ENCODE results near the gene PCGF3. TPM values are rescaled to one million over a fixed set of nuclear protein-coding genes. Genes with fewer than 3 reads are reported as not detected.
A peak's percentile ranks its signal among the peaks of the same experiment; 100 is the strongest.
"Not testable (repeated sequence)": the region's sequence is repeated elsewhere in the genome, so short reads cannot be mapped to it uniquely, and the experiment has no call there.

PCGF3 gene
- total RNA-seq, 4 donors from 2014 or later: 54.8 to 123 (median 90.5) TPM

DNA sequence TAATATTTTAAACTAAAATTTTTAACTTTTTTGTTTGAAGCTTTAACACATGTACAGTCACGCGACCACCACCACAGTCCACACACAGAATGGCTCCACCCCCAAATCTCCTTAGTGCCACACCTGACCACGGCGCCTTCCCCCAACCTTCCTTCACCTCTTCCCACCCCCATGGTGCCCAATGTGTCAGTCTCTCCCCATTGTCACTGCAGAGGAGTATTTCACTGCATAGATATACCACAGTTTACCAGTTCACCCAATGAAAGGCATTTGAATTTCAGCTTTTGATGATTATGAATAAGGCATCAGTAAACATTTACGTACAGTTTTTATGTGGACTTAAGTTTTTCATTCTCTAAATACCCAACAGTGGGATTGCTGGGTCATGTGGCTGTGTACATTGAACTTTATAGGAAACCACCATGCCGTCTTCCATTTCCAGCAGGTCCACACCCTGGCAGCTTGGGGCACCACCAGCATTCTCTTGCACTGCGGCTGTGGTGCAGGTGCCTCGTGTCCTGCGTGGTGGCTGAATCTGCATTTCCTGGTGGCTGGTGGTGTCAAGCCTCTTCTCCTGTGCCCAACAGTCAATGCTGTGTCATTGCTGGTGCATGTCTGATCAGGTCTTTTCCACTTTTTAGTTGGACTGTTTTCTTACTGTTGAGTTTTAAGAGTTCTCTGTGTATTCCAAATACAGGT lies 71.3 kb downstream of the PCGF3 start:
- WGBS, 2 donors: 93 to 96% methylated on average over 9 of the region's 9 CpGs
- no peak overlapping the region for H3K4me3 ChIP-seq
- H3K9me3 ChIP-seq: peaks cover 0 to 24% (median 0%) of the 10 kb centered on the region in 4 donors
- no peaks in the 10 kb centered on the region for H3K27me3 ChIP-seq
- no peak for DNase-seq (ENCODE audit: low spot score in 2 of 2)
- H3K27ac ChIP-seq: no peak overlapping the region
- peaks cover 0 to 79% (median 10%) of the 10 kb centered on the region in 3 donors for H3K36me3 ChIP-seq
- H3K4me1 ChIP-seq: peaks cover 0 to 72% (median 16%) of the 10 kb centered on the region in 4 donors
- TF ChIP-seq POLR2A (IDR thresholded peaks at IDR 0.05) (no peak), EP300 (IDR thresholded peaks at IDR 0.05) (no peak)
- TF ChIP-seq, protein P1, sequence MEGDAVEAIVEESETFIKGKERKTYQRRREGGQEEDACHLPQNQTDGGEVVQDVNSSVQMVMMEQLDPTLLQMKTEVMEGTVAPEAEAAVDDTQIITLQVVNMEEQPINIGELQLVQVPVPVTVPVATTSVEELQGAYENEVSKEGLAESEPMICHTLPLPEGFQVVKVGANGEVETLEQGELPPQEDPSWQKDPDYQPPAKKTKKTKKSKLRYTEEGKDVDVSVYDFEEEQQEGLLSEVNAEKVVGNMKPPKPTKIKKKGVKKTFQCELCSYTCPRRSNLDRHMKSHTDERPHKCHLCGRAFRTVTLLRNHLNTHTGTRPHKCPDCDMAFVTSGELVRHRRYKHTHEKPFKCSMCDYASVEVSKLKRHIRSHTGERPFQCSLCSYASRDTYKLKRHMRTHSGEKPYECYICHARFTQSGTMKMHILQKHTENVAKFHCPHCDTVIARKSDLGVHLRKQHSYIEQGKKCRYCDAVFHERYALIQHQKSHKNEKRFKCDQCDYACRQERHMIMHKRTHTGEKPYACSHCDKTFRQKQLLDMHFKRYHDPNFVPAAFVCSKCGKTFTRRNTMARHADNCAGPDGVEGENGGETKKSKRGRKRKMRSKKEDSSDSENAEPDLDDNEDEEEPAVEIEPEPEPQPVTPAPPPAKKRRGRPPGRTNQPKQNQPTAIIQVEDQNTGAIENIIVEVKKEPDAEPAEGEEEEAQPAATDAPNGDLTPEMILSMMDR (IDR thresholded peaks at IDR 0.05): no peak

- Histone ChIP-seq H3K4me3 (no peak overlapping the region), H3K36me3 (peaks cover 0 to 71% (median 10%) of the 10 kb centered on the region in 3 donors), H3K4me1 (peaks cover 0 to 70% (median 20%) of the 10 kb centered on the region in 4 donors), H3K27ac (no peak overlapping the region), H3K27me3 (no peaks in the 10 kb centered on the region), H3K9me3 (peaks cover 0 to 20% (median 0%) of the 10 kb centered on the region in 4 donors)
- 76% methylated on average over 6 of the region's 6 CpGs for WGBS, 2 donors
- TF ChIP-seq POLR2A (IDR thresholded peaks at IDR 0.05) (no peak), EP300 (IDR thresholded peaks at IDR 0.05) (no peak)
- TF ChIP-seq, protein P1 (IDR thresholded peaks at IDR 0.05): no peak
- DNase-seq (ENCODE audit: low spot score in 2 of 2): no peak
These were observed 72.1 kb downstream of the PCGF3 start for GRCh38 chr4:777520-778262.

- peaks cover 0 to 53% (median 10%) of the 10 kb centered on the region in 3 donors for H3K36me3 ChIP-seq
- 72 to 93% methylated on average over 2 of the region's 2 CpGs for WGBS, 2 donors
- no peak for DNase-seq (ENCODE audit: low spot score in 2 of 2)
These were observed 73.9 kb downstream of the PCGF3 start for GRCh38 chr4:779555-779954.

DNA sequence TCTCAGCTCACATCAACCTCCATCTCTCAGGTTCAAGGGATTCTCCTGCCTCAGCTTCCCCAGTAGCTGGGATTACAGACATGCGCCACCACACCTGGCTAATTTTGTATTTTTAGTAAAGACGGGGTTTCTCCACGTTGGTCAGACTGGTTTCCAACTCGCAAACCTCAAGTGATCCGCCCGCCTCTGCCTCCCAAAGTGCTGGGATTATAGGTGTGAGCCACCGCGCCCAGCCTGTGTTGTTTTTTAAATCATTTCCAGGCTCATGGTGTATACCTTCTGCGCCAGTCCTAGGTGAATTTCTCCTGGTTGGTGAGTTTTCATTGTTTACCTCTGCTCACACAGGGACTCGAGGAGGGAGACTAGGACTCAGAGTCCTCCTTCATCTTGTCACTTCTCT lies 74.6 kb downstream of the PCGF3 start:
- H3K27me3 ChIP-seq; DNase-seq (ENCODE audit: low spot score in 2 of 2); H3K9me3 ChIP-seq: not testable (repeated sequence)
- H3K36me3 ChIP-seq: peaks cover 0 to 46% (median 10%) of the 10 kb centered on the region in 3 donors
- WGBS, 2 donors: 81 to 84% methylated on average over 10 of the region's 10 CpGs
- peaks cover 0 to 63% (median 25%) of the 10 kb centered on the region in 4 donors for H3K4me1 ChIP-seq
- H3K4me3 ChIP-seq: peak overlapping the region; percentile 78 to 98 (median 88)
- peak overlapping the region in 2 of 4 donors; percentile 90 to 92 for H3K27ac ChIP-seq

More at GRCh38 chr4:779555-779954, 73.9 kb downstream of the PCGF3 start:
- TF ChIP-seq POLR2A (IDR thresholded peaks at IDR 0.05) (no peak), EP300 (IDR thresholded peaks at IDR 0.05) (no peak)
- TF ChIP-seq, protein P1 (IDR thresholded peaks at IDR 0.05): no peak
- Histone ChIP-seq H3K4me3 (no peak overlapping the region), H3K4me1 (peaks cover 0 to 62% (median 24%) of the 10 kb centered on the region in 4 donors), H3K9me3 (peaks cover 0 to 6% (median 0%) of the 10 kb centered on the region in 4 donors), H3K27me3 (peaks cover 0 to under 1% of the 10 kb centered on the region in 2 donors), H3K27ac (no peak overlapping the region)

DNA sequence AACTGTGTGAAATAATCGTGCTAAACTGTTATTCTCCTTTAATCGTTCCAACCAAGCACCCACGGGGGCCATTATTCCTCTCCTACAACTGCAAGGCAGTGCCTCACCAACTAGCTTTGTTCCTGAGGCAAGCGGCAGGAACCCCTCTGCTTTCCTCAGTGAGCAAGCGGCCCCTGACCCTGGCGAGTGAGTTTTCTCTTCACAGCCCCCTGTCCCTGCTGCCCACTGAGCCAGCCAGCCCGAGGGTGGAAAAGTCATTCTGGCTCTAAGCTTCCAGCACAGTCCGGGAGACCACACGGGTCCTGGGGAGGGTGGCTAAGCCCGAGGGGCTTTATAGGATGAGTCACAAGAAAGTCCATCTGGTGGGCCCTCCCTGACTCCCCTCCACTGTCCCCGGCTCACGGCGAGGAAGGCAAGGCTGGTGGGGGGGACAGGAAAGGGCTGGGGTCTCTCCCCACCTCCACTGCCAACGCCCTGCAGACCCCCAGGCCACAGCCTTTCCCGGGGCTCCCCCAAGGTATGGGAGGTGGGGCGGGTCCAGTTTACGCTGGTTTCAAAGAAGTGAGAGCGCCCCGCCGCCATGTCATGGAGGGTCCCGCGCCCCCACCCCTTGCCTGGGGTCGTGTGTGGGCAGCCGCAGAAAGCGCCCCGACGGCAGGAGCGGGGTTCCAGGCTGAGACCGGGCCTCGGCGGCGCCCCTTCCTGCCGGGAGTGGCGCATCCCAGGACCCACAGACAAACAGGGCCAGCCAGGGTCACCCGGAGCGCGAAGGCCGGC lies 75.3 kb downstream of the PCGF3 start:
- TF ChIP-seq POLR2A (IDR thresholded peaks at IDR 0.05) (no peak), EP300 (IDR thresholded peaks at IDR 0.05) (no peak)
- TF ChIP-seq, protein P1 (IDR thresholded peaks at IDR 0.05): no peak
- Histone ChIP-seq H3K4me1 (peaks cover 0 to 64% (median 31%) of the 10 kb centered on the region in 4 donors), H3K4me3 (peak overlapping the region; percentile 78 to 98 (median 88)), H3K9me3 (no peaks in the 10 kb centered on the region), H3K27me3 (peaks cover 0 to 14% of the 10 kb centered on the region in 2 donors), H3K27ac (peak overlapping the region; percentile 79 to 92 (median 90)), H3K36me3 (peaks cover 0 to 39% (median 10%) of the 10 kb centered on the region in 3 donors)
- 1 to 4% methylated on average over 10 to 25 of the region's 38 CpGs for WGBS, 2 donors
- no peak for DNase-seq (ENCODE audit: low spot score in 2 of 2)

Data from tibial nerve (tissue), 4 donors.